ENCODE results near the gene RUBCN.

The RUBCN gene

DNA sequence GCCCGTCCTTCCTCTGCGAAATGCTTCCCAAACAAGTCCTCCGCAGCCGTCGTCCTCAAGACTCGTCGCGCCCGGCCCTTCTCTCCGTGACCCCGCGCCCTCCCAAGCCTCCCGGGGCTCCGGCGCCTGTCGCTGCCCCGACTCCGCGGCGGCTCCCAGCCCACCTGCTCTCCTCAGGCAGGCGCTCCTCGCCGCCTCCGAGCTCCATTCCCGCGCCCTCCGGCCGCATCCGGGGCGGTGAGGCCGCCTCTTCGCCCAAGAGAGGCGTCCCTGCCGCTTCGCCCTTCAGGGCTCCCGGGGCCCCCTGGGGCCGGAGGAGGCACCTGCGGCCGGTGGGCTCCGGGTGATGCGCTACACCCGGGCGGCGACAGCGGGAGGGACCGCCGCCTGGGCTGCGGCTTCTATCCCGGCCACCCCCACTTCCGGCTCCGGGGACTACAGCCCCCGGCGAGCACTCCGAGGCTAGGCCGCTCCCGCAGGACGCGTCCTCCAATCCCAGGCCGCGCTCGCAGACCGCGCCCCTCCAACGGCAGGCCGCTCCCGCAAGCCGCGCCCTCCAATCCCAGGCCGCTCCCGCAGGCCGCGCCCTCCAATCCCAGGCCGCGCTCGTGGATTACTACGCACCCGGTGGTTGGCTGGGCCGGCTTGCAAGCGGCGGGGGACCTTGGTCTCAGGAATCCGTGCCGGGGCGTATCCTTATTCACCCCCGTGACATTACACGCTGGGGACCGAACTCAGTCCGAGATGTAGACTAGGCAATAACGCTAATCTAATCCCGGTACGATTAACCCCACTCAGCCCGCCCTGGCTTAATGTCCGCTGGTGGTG, at the start of gene RUBCN (continued):
- TF ChIP-seq, protein P1, sequence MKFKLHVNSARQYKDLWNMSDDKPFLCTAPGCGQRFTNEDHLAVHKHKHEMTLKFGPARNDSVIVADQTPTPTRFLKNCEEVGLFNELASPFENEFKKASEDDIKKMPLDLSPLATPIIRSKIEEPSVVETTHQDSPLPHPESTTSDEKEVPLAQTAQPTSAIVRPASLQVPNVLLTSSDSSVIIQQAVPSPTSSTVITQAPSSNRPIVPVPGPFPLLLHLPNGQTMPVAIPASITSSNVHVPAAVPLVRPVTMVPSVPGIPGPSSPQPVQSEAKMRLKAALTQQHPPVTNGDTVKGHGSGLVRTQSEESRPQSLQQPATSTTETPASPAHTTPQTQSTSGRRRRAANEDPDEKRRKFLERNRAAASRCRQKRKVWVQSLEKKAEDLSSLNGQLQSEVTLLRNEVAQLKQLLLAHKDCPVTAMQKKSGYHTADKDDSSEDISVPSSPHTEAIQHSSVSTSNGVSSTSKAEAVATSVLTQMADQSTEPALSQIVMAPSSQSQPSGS (tag by site-specific recombination; IDR thresholded peaks at IDR 0.05; ENCODE audit: low read depth) = no peak
- TF ChIP-seq ZBTB17 (tag by site-specific recombination; IDR thresholded peaks at IDR 0.05) = no peak
- no peak for TF ChIP-seq ZNF544 (tag by site-specific recombination; IDR thresholded peaks at IDR 0.05)
- TF ChIP-seq GLI4 (tag by site-specific recombination; IDR thresholded peaks at IDR 0.05) = no peak
- TF ChIP-seq ZNF221 (tag by site-specific recombination; IDR thresholded peaks at IDR 0.05; ENCODE audit: borderline replicate concordance) = no peak
- TF ChIP-seq MYNN (tag by site-specific recombination; IDR thresholded peaks at IDR 0.05; ENCODE audit: borderline replicate concordance) = no peak
- peak; percentile 83 for TF ChIP-seq ZIC2 (tag by site-specific recombination; IDR thresholded peaks at IDR 0.05)
- no peak for TF ChIP-seq ZNF501 (tag by site-specific recombination; IDR thresholded peaks at IDR 0.05)
- peak; percentile 87 for TF ChIP-seq SP2 (tag by site-specific recombination; IDR thresholded peaks at IDR 0.05)
- TF ChIP-seq ZNF24 (tag by site-specific recombination; IDR thresholded peaks at IDR 0.05) = no peak
- no peak for TF ChIP-seq ZFP3 (tag by site-specific recombination; IDR thresholded peaks at IDR 0.05; ENCODE audit: low read depth)
- TF ChIP-seq RBAK (tag by site-specific recombination; IDR thresholded peaks at IDR 0.05) = no peak
- TF ChIP-seq KLF7 (tag by site-specific recombination; IDR thresholded peaks at IDR 0.05; ENCODE audit: borderline replicate concordance) = no peak; the same call in 1 of the 2 replicates
- no peak for TF ChIP-seq OSR2 (tag by site-specific recombination; IDR thresholded peaks at IDR 0.05)
- TF ChIP-seq CTCF (tag by site-specific recombination; IDR thresholded peaks at IDR 0.05) = no peak
- TF ChIP-seq GLIS1 (tag by site-specific recombination; IDR thresholded peaks at IDR 0.05) = peak; percentile 10; the same call in 1 of the 2 replicates
- TF ChIP-seq ZNF37A (tag by site-specific recombination; IDR thresholded peaks at IDR 0.05) = no peak
- no peak for TF ChIP-seq ZNF670 (tag by site-specific recombination; IDR thresholded peaks at IDR 0.05; ENCODE audit: low read depth)
- TF ChIP-seq ZXDB (tag by site-specific recombination; IDR thresholded peaks at IDR 0.05) = 0 out of 2 replicates have a peak, but pooled peaks have one; percentile 25
- no peak for TF ChIP-seq ZBTB21 (tag by site-specific recombination; IDR thresholded peaks at IDR 0.05)
- TF ChIP-seq HOXD13 (CRISPR knock-in tag; IDR thresholded peaks at IDR 0.05; ENCODE audit: borderline replicate concordance) = no peak

DNA sequence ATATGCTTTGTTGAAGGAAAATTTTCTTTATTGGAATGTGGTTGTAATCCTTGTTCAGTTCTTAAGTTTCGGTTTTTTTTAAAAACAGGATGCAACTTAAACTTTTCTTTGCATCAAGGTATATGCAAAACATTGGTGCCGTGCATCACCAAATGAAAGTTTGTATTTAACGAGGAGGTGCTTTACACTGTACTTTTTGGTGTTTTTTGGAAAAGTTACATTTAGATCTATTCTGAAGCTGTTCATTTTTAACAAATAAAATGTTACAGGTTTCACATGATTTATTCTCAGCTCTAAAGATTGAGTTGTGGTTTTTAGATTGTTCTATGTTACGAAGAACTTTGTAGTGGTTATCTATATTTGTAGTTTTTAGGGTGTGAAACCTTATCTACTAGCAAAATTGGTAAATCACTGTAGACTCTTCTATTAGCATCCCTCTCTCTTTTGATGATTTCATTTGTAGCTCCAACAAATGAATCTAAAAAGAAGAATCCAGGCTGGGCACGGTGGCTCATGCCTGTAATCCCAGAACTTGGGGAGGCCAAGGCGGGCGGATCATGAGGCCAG, 47.4 kb upstream of the RUBCN start:
- Histone ChIP-seq H3K9me3 (ENCODE audit: control insufficient read depth, insufficient read depth, low read depth, low read length) (no peaks in the 10 kb centered on the region), H3K36me3 (ENCODE audit: control insufficient read depth in 2 of 2, insufficient read depth in 1 of 2, low read length in 2 of 2) (peaks cover 8 to 45% of the 10 kb centered on the region in 2 experiments; a peak in 2 of 3 replicates), H3K27ac (ENCODE audit: extremely low read depth, low read depth, low read length) (no peak overlapping the region), H3K4me1 (ENCODE audit: control insufficient read depth, insufficient read depth, low read length) (no peaks in the 10 kb centered on the region), H3K4me3 (ENCODE audit: low read depth, low read length) (no peak overlapping the region)
- no peak for TF ChIP-seq KLF7 (tag by site-specific recombination; IDR thresholded peaks at IDR 0.05; ENCODE audit: borderline replicate concordance)
- TF ChIP-seq ZSCAN16 (tag by site-specific recombination; IDR thresholded peaks at IDR 0.05) = no peak
- TF ChIP-seq ZNF704 (tag by site-specific recombination; IDR thresholded peaks at IDR 0.05) = no peak
- TF ChIP-seq SP2 (tag by site-specific recombination; IDR thresholded peaks at IDR 0.05) = no peak
- TF ChIP-seq ZNF558 (tag by site-specific recombination; IDR thresholded peaks at IDR 0.05) = no peak
- no peak for TF ChIP-seq ZNF311 (tag by site-specific recombination; IDR thresholded peaks at IDR 0.05; ENCODE audit: borderline replicate concordance)
- TF ChIP-seq ZNF146 (tag by site-specific recombination; IDR thresholded peaks at IDR 0.05) = no peak
- no peak for TF ChIP-seq BCL6B (tag by site-specific recombination; IDR thresholded peaks at IDR 0.05)
- TF ChIP-seq ZNF623 (tag by site-specific recombination; IDR thresholded peaks at IDR 0.05) = no peak
- no peak for TF ChIP-seq ZNF785 (tag by site-specific recombination; IDR thresholded peaks at IDR 0.05)
- no peak for TF ChIP-seq ZNF510 (tag by site-specific recombination; IDR thresholded peaks at IDR 0.05; ENCODE audit: insufficient replicate concordance)
- CTCF ChIA-PET = no interaction called here
- POLR2A ChIA-PET = no interaction called here
